CD4-positive, alpha-beta T cell treated with Interferon gamma for 1 hour (primary cell): Measurements from ENCODE around the gene FSCN2.
"Not testable (repeated sequence)": the region's sequence is repeated elsewhere in the genome, so short reads cannot be mapped to it uniquely, and the experiment has no call there.

Source experiments
- DNase-seq: peaks from one replicate; pipeline ENCODE4 v3.0.0-alpha.2; 2020

The FSCN2 gene

DNA sequence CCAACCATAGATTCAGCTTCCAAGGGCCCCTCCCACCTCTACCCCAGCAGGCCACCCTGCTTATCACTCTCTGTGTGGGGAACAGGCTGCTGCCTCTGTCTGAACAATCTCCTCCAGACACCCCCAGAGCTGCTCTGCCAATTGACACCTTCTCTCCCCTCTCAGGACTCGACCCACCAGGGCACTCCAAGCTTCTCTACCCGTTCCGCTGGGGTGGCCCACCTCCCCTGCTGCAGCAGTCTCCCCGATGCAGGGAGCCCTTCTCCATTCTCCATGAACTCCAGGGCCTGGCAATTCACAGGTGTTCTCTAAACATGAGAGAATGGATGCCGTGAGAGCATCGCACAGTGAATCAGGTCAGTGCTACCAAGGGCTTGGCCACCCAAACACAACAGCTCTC is 52.3 kb downstream of the FSCN2 start:
- DNase-seq, result no peak

DNA sequence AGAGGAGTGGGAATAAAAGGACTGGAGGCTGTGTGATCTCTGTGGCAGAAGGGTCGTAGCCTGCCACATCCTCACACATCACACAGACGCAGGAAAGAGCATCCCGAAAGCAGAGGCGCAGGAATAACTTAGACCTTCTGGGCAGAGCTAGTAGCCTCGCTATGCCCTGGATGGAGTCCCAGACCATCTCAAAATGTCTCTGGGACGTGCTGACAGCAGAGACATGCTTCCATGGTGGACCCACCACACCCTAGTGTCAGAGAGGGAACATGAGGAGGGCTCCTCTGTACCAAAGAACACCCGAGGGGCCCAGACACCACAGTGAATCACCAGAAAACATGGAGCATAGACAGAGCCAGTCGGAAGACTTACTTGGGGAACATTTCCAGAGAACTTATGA is 53.6 kb downstream of the FSCN2 start:
- no peak for DNase-seq

GRCh38 chr17:81582341-81582740 is 54.2 kb downstream of the FSCN2 start:
- DNase-seq, result no peak

DNA sequence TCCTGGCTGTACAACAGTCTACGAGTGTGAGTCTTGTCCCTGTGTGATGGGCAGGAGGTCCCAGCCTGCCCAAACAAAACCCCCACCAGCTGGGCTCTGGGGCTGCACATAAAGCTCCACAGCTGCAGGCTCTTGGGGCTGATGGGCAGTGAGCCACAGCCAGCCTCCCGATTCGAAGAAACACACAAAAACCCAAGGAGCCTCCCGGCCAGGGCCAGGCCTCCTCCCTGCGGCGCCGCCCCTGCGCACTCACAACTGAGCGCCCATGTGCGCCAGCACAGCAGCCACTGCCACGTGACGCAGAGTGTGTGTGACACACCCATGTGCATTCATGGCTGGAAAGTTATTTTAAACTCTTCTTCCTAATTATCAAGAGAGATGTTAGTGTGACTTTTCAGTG is 54.6 kb downstream of the FSCN2 start:
- DNase-seq, result no peak

DNA sequence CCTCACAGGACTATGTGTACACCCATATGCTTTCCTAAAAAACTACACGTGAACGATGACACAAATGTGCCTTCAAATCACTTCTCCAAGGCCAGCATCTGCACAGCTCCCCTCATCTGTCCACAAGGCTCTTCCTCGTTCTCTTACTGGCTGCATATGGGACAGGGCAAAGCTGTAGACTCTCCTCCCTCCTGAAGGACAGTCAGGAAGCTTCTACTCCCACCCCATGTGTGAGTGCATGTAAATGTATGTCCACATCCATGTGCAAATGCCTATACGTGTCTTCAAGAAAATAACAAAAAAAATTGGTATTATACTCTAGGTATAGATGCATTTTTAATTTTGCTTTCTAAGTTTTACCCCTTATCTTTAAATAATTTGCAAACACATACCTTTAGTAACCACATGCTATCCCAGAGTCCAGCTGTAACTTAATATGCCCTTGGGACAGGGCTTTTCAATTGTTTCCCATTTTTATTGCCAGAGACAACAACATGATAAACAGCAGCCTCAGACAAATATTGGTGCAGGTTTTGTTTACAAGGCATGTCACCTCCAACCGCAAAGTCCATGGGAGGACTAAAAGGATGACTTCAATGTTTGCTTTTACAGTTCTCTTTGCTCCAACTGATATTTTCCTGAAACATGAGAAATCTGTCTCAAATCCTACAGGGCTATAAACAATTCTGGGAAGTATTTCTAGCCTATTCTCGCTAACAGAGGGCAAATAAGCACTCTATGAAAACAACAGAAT is 55.6 kb downstream of the FSCN2 start:
- no peak for DNase-seq

GRCh38 chr17:81584771-81585170 is 56.6 kb downstream of the FSCN2 start:
- DNase-seq, result not testable (repeated sequence)

DNA sequence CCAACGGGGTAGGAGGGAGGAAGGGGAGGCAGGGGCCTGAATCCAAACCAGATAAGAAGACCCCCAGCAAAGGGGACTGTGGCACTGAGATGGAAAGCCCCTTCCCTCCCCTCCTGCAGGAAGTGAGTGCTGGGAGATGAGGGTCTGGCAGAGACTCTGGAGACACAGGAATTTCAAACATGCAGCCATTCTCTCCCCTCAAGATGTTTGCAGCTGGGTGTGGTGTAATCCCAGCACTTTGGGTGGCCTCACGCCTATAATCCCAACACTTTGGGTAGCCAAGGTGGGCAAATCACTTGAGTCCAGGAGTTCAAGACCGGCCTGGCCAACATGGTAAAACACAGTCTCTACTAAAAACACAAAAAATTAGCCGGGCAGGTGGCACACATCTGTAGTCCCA is 57.9 kb downstream of the FSCN2 start:
- DNase-seq, result no peak
